HFFc6 (cell line): ENCODE results near the gene NXF1. TPM values are rescaled to one million over a fixed set of nuclear protein-coding genes. Genes with fewer than 3 reads are reported as not detected.

Experiments
- DNase-seq: peaks from one replicate; pipeline ENCODE4 v3.0.0-alpha.2; 2018
- H3K27ac Mint-ChIP-seq: 2 replicates; pipeline ENCODE4 v1.8.0; 2020; ENCODE audit warnings: mild to moderate bottlenecking, mixed read lengths
- H3K27me3 Mint-ChIP-seq: 2 replicates; pipeline ENCODE4 v1.8.0; 2021; ENCODE audit warnings: mild to moderate bottlenecking, moderate library complexity, mixed read lengths; ENCODE audit not compliant: insufficient read depth
- H3K36me3 Mint-ChIP-seq: 2 replicates; pipeline ENCODE4 v1.8.0; 2021; ENCODE audit warnings: low read depth, mixed read lengths
- H3K4me1 Mint-ChIP-seq: 2 replicates; pipeline ENCODE4 v1.8.0; 2020; ENCODE audit warnings: low read depth, mixed read lengths
- H3K4me3 Mint-ChIP-seq: 2 replicates; pipeline ENCODE4 v1.8.0; 2020; ENCODE audit warnings: mild to moderate bottlenecking, moderate library complexity, mixed read lengths
- H3K9me3 Mint-ChIP-seq: 2 replicates; pipeline ENCODE4 v1.8.0; 2020; ENCODE audit warnings: mild to moderate bottlenecking, mixed read lengths
- total RNA-seq, 6 experiments: library from RNA; stranded (reverse); fragmentation: NEBNext Ultra II Directional; extraction: Animal tissue kit (Norgen Biotek cat#: 25700); gene quantifications; 2 replicates in 1 of 6; 3 replicates in 5 of 6; pipeline ENCODE4 v1.2.3, GENCODE V29; 2021
- TF ChIP-seq, protein P1 (sequence below): fragments of 200-600 bp; sonication (generic); IDR thresholded peaks from 2 replicates; pipeline ENCODE4 v1.5.0; 2021; ENCODE audit warnings: antibody characterized with exemption, mild to moderate bottlenecking

Gene NXF1
- total RNA-seq, 6 experiments from 2014 or later = 51.5 to 57.7 (median 55.0) TPM

GRCh38 chr11:62796281-62796680 lies 9.0 kb downstream of the NXF1 start:
- TF ChIP-seq, protein P1, sequence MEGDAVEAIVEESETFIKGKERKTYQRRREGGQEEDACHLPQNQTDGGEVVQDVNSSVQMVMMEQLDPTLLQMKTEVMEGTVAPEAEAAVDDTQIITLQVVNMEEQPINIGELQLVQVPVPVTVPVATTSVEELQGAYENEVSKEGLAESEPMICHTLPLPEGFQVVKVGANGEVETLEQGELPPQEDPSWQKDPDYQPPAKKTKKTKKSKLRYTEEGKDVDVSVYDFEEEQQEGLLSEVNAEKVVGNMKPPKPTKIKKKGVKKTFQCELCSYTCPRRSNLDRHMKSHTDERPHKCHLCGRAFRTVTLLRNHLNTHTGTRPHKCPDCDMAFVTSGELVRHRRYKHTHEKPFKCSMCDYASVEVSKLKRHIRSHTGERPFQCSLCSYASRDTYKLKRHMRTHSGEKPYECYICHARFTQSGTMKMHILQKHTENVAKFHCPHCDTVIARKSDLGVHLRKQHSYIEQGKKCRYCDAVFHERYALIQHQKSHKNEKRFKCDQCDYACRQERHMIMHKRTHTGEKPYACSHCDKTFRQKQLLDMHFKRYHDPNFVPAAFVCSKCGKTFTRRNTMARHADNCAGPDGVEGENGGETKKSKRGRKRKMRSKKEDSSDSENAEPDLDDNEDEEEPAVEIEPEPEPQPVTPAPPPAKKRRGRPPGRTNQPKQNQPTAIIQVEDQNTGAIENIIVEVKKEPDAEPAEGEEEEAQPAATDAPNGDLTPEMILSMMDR = no peak
- H3K4me1 Mint-ChIP-seq = peaks cover 28% of the 10 kb centered on the region
- DNase-seq = no peak
- H3K27me3 Mint-ChIP-seq = peaks cover 2% of the 10 kb centered on the region; the same call in 1 of the 2 replicates
- H3K27ac Mint-ChIP-seq = peak overlapping the region; percentile 19; the same call in 1 of the 2 replicates
- peaks cover 49% of the 10 kb centered on the region for H3K36me3 Mint-ChIP-seq
- H3K9me3 Mint-ChIP-seq = no peaks in the 10 kb centered on the region
- no peak overlapping the region for H3K4me3 Mint-ChIP-seq

GRCh38 chr11:62794201-62794775 lies 11.0 kb downstream of the NXF1 start:
- peaks cover 2% of the 10 kb centered on the region; the same call in 1 of the 2 replicates for H3K27me3 Mint-ChIP-seq
- H3K27ac Mint-ChIP-seq = peak overlapping the region; percentile 9

DNA sequence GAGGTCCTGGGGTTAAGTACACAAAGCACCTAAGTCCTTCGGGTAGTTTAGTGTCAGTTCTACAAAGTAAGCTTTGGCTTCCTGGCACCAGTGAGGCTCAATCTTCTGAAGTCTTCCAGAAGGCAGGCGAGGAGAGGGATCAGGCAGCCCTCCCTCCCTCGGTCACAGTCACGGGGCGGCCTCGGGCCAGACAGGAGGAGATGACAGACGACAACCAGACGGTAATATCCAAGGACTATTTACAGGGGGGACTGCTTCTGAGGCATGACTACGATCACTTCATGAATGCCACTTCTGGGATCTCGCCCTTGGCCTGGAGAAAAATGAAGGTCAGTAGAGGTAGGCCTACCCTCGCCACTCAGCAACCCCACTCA lies 13.1 kb downstream of the NXF1 start:
- no peak for DNase-seq
- TF ChIP-seq, protein P1 = peak; percentile 5; the same call in 1 of the 2 replicates
- Mint-ChIP-seq H3K36me3 (peaks cover 44% of the 10 kb centered on the region), H3K4me3 (peak overlapping the region; percentile 93), H3K27ac (peak overlapping the region; percentile 90), H3K4me1 (peaks cover 63% of the 10 kb centered on the region), H3K9me3 (no peaks in the 10 kb centered on the region), H3K27me3 (peaks cover 4% of the 10 kb centered on the region; the same call in 1 of the 2 replicates)

More at GRCh38 chr11:62794201-62794775, 11.0 kb downstream of the NXF1 start:
- Mint-ChIP-seq H3K4me1 (peaks cover 47% of the 10 kb centered on the region), H3K4me3 (no peak overlapping the region), H3K36me3 (peaks cover 55% of the 10 kb centered on the region), H3K9me3 (no peaks in the 10 kb centered on the region)
- TF ChIP-seq, protein P1 = no peak
- DNase-seq = no peak

DNA sequence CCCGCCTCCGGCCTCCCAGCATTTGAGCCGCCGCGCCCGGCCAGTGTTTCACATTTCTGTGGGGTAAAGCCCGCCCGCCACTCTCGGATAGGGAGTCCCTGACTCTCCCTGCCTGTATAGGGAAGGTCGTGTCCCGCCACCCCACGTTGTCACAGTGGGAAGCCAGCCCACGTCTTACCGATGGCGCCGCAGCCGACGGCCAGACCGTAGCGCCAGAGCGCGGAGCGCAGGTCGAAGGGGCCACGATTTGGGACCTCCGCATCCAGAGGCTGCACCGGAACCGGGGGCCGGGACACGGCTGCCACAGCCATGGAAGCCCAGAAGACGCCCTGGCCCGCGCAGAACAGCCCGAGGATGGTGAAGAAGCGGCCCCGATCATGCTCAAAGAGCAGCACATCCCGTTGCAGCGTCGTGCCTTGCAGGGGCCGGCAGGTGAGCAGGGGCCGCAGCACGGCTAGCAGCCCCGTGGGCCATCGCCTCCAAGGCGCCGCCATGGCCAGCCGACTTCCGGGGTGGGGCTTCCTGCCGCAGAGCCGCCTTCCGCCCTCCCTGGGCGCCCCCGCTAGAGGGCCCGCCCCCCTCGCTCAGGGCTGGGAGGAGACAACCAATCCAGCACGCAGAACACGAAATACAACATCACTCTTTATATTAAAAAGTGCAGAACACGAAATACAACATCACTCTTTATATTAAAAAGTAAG lies 13.6 kb downstream of the NXF1 start, which contains the start of gene TMEM223:
TSS of gene TMEM223 (minus strand) at position 506 of the 701 bp plus-strand sequence. CDS start at position 494, 12 bp downstream.
- DNase-seq = peak; percentile 71
- peaks cover 43% of the 10 kb centered on the region for H3K36me3 Mint-ChIP-seq

DNA sequence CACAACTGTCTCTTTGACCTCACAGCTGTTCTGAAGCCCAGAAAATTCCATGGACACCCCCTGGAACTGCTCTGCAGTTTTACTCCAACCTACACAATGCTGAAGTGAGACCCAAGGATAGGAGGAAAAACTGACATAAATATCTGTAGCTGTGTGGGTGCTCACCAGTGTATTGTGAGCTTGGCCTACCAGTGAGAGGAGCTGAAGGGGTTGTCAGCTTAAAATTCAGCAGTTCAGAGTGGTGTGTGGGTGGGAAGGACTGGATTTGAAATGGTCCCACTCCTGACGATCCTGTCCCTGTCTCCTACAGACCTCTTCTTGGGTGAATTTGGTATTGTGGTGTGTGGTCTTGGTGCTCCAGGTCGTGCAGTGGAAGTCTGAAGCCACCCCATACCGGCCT lies 15.7 kb downstream of the NXF1 start:
- peak overlapping the region; percentile 94 for H3K4me3 Mint-ChIP-seq
- peaks cover 60% of the 10 kb centered on the region for H3K4me1 Mint-ChIP-seq
- H3K36me3 Mint-ChIP-seq = peaks cover 28% of the 10 kb centered on the region
- H3K27me3 Mint-ChIP-seq = peaks cover 4% of the 10 kb centered on the region; the same call in 1 of the 2 replicates
- peak overlapping the region; percentile 95 for H3K27ac Mint-ChIP-seq
- TF ChIP-seq, protein P1 = no peak
- DNase-seq = no peak
- no peaks in the 10 kb centered on the region for H3K9me3 Mint-ChIP-seq

More for the DNA sequence above, 13.6 kb downstream of the NXF1 start, which contains the start of gene TMEM223:
- H3K4me3 Mint-ChIP-seq = peak within 1 kb of the TSS; percentile 93
- no peaks in the 10 kb centered on the region for H3K9me3 Mint-ChIP-seq
- peaks cover 4% of the 10 kb centered on the region; the same call in 1 of the 2 replicates for H3K27me3 Mint-ChIP-seq
- H3K27ac Mint-ChIP-seq = peak within 1 kb of the TSS; percentile 90
- TF ChIP-seq, protein P1 = peak; percentile 63
- peaks cover 63% of the 10 kb centered on the region for H3K4me1 Mint-ChIP-seq
